Stimulated activated naive CD8-positive, alpha-beta T cell treated with anti-CD3 and anti-CD28 coated beads, Interleukin-15, Interleukin-2, amounts not matched to agents 100 ng/mL and 50 ng/mL, for 24 hours (primary cell): ENCODE results near the gene LHX5.
A peak's percentile ranks its signal among the peaks of the same experiment; 100 is the strongest.

Source experiments
- H3K27ac Mint-ChIP-seq: one replicate; pipeline ENCODE4 v1.8.0; 2021; ENCODE audit warnings: mild to moderate bottlenecking, mixed read lengths
- H3K27me3 Mint-ChIP-seq: one replicate; pipeline ENCODE4 v1.8.0; 2021; ENCODE audit warnings: mixed read lengths
- H3K36me3 Mint-ChIP-seq: one replicate; pipeline ENCODE4 v1.8.0; 2021; ENCODE audit warnings: low read depth, mixed read lengths
- H3K4me1 Mint-ChIP-seq: one replicate; pipeline ENCODE4 v1.8.0; 2021; ENCODE audit warnings: low read depth, mixed read lengths
- H3K4me3 Mint-ChIP-seq: one replicate; pipeline ENCODE4 v1.8.0; 2021; ENCODE audit warnings: mild to moderate bottlenecking, mixed read lengths
- H3K9me3 Mint-ChIP-seq: one replicate; pipeline ENCODE4 v1.8.0; 2021; ENCODE audit warnings: mixed read lengths

Gene LHX5

GRCh38 chr12:113424915-113425823 lies 46.5 kb downstream of the LHX5 start:
- no peak overlapping the region for H3K4me3 Mint-ChIP-seq
- H3K9me3 Mint-ChIP-seq = no peaks in the 10 kb centered on the region
- peaks cover 17% of the 10 kb centered on the region for H3K27me3 Mint-ChIP-seq
- H3K36me3 Mint-ChIP-seq = no peaks in the 10 kb centered on the region
- peaks cover 8% of the 10 kb centered on the region for H3K4me1 Mint-ChIP-seq
- H3K27ac Mint-ChIP-seq = no peak overlapping the region

- Mint-ChIP-seq H3K36me3 (no peaks in the 10 kb centered on the region), H3K9me3 (no peaks in the 10 kb centered on the region), H3K4me3 (no peak overlapping the region), H3K27me3 (peaks cover 13% of the 10 kb centered on the region), H3K4me1 (peaks cover 8% of the 10 kb centered on the region), H3K27ac (no peak overlapping the region)
Measured at GRCh38 chr12:113424456-113424855, 47.2 kb downstream of the LHX5 start.

- H3K4me3 Mint-ChIP-seq = no peak overlapping the region
- no peak overlapping the region for H3K27ac Mint-ChIP-seq
- H3K36me3 Mint-ChIP-seq = no peaks in the 10 kb centered on the region
- H3K9me3 Mint-ChIP-seq = no peaks in the 10 kb centered on the region
- peaks cover 8% of the 10 kb centered on the region for H3K4me1 Mint-ChIP-seq
- peaks cover 9% of the 10 kb centered on the region for H3K27me3 Mint-ChIP-seq
Measured at GRCh38 chr12:113422886-113423669, 48.6 kb downstream of the LHX5 start.

- Mint-ChIP-seq H3K9me3 (no peaks in the 10 kb centered on the region), H3K27ac (peak within 1 kb of the TSS; percentile 32), H3K4me3 (peak within 1 kb of the TSS; percentile 45), H3K4me1 (peaks cover 8% of the 10 kb centered on the region), H3K27me3 (peaks cover 9% of the 10 kb centered on the region), H3K36me3 (no peaks in the 10 kb centered on the region)
Measured at GRCh38 chr12:113422030-113422885, 49.4 kb downstream of the LHX5 start, which contains the start of gene SDSL. Gene SDSL (plus strand): TSS chr12:113422380. CDS start chr12:113427983, 5,603 bp downstream.

GRCh38 chr12:113420996-113421595 lies 50.6 kb downstream of the LHX5 start:
- no peaks in the 10 kb centered on the region for H3K9me3 Mint-ChIP-seq
- H3K4me3 Mint-ChIP-seq = no peak overlapping the region
- H3K36me3 Mint-ChIP-seq = no peaks in the 10 kb centered on the region
- H3K27me3 Mint-ChIP-seq = peaks cover 8% of the 10 kb centered on the region
- H3K27ac Mint-ChIP-seq = no peak overlapping the region
- peaks cover 8% of the 10 kb centered on the region for H3K4me1 Mint-ChIP-seq

- Mint-ChIP-seq H3K27ac (no peak overlapping the region), H3K4me1 (peaks cover 8% of the 10 kb centered on the region), H3K27me3 (peaks cover 10% of the 10 kb centered on the region), H3K9me3 (no peaks in the 10 kb centered on the region), H3K4me3 (no peak overlapping the region), H3K36me3 (no peaks in the 10 kb centered on the region)
Measured at GRCh38 chr12:113418213-113418879, 53.3 kb downstream of the LHX5 start.

- no peak overlapping the region for H3K4me3 Mint-ChIP-seq
- no peaks in the 10 kb centered on the region for H3K9me3 Mint-ChIP-seq
- no peaks in the 10 kb centered on the region for H3K36me3 Mint-ChIP-seq
- H3K27ac Mint-ChIP-seq = no peak overlapping the region
- no peaks in the 10 kb centered on the region for H3K4me1 Mint-ChIP-seq
- H3K27me3 Mint-ChIP-seq = peaks cover 10% of the 10 kb centered on the region
Measured at GRCh38 chr12:113416091-113416754, 55.4 kb downstream of the LHX5 start.

- Mint-ChIP-seq H3K9me3 (no peaks in the 10 kb centered on the region), H3K4me3 (no peak overlapping the region), H3K27ac (no peak overlapping the region), H3K4me1 (no peaks in the 10 kb centered on the region), H3K36me3 (no peaks in the 10 kb centered on the region), H3K27me3 (peaks cover 15% of the 10 kb centered on the region)
Measured at GRCh38 chr12:113414519-113415038, 57.1 kb downstream of the LHX5 start.

- Mint-ChIP-seq H3K27me3 (peaks cover 15% of the 10 kb centered on the region), H3K9me3 (no peaks in the 10 kb centered on the region), H3K27ac (no peak overlapping the region), H3K36me3 (no peaks in the 10 kb centered on the region), H3K4me1 (no peaks in the 10 kb centered on the region), H3K4me3 (no peak overlapping the region)
Measured at GRCh38 chr12:113413488-113413939, 58.2 kb downstream of the LHX5 start.
